GM21526 (cell line): Measurements from ENCODE around the gene GPR33.

Experiments used
- ATAC-seq: cut with Tn5 transposase; IDR thresholded peaks from one replicate; pipeline ENCODE4 v1.9.1; 2021; ENCODE audit warnings: moderate library complexity; ENCODE audit not compliant: unreplicated experiment, low FRiP score

GPR33 gene

GRCh38 chr14:31487886-31488285 is at the start of gene GPR33:
Gene GPR33 (minus strand): TSS chr14:31488039. CDS start chr14:31483965, 4,074 bp downstream.
- no peak for ATAC-seq

DNA sequence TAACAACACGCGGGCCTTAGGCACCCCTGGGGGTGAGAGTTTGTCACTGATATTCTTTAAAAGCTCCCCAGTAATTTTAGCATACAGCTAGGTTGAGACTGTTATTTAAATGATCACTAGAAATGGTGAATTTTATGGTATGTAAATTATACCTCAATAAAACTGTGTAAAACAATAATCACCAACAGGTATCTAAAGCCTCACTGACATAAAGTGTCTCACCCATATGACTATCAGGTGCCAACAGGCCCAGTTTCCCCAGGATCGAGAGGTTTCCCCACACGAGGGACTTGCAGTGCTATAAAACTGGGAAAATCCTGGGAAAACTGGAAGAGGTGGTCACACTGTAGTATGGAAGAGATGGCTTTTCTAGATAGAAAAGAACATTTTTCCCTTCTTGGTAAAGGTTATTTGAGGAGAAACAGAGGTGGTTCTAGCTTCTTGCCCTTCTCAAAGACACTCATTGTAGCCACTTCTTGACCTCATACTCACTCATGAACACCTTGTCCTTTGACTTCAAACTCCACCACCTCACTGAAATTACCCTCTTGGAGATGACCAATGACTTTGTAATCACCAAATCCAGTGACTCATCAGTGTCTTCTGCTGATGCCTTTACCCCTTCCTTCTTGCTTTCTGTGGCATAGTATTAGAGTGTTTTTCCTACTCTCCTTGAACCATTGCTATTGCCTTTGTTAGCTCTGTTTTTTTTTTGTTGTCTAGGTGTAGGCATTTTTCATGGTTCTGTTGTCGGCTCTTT is 48.5 kb upstream of the GPR33 start:
- no peak for ATAC-seq

GRCh38 chr14:31530136-31530535 is 42.3 kb upstream of the GPR33 start:
- no peak for ATAC-seq

DNA sequence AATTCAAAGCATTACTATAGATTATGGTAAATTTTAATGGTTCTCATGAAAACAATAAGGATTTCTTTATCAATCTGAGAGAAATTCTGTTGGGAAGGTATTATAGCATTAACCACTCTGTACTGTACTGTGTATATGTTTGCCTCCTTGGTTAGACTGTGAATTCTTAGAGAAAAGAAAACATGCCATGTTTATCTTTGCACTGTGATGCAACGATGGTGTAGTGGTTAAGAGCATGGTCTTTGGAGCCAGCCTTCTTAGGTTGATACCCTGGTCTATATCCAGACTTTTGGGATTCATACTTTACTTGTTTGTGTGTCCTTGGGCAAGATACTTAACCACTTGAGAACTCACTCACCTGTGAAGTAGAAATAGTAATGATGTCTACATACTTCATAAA is 41.2 kb upstream of the GPR33 start:
- ATAC-seq: no peak

DNA sequence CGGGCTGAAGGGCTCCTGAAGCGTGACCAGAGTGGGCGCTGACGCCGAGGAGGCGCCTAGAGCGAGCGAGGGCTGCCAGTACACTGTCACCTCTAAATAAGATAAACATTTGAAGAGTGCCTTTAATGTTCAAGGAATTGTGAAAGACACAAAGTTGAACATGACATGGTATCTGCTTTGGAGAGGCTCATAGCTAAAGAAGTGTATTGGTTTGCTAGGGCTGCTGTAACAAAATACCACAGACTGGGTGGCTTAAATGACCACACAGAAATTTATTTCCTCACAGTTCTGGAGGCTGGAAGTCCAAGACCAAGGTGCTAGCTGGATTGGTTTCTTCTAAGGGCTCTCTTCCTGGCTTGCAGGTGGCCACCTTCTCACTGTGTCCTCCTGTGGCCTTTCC is 39.7 kb upstream of the GPR33 start:
- ATAC-seq: no peak

- no peak for ATAC-seq
Measured at GRCh38 chr14:31527087-31527486, 39.2 kb upstream of the GPR33 start.

GRCh38 chr14:31510855-31511254 is 23.0 kb upstream of the GPR33 start:
- no peak for ATAC-seq

DNA sequence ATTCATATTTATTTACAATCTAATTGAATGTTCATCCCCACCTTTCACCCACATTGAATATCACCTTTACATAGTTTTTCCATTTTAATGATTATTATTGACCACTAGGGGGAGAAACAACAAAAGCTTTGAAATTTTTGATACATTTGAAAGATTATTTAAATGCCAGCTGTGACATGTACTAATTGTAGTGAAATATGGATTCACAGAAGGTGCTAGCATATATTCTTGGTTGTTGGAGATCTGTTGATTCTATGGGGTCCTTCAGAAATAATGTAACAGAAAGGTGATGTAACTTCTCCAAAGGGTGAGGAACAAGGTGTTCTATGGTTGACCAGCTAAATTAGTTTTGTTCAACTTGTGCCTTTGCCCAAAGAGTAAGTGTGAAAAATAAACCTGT is 22.4 kb upstream of the GPR33 start:
- ATAC-seq: no peak

GRCh38 chr14:31508135-31508534 is 20.3 kb upstream of the GPR33 start:
- ATAC-seq: no peak

- no peak for ATAC-seq
Measured at GRCh38 chr14:31505411-31505810, 17.6 kb upstream of the GPR33 start.

DNA sequence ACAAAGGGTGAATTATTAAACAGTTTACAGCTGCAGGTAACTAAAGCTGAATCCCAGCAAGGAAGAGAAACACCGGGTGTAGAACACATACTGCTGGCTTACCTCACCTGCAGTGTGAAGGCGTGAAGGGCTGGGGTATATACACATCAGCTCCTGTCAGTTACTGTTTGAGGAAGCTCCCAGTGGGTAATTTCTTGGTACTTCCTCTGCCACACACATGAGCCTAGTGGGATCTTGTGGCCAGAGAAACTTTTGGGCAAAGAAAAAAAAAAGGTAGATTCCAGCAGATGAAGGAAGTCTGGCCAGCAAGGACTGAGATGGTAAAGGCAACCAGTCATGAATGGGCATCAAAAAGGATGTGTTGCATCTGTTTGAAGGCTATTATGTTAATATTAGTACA is 14.0 kb upstream of the GPR33 start:
- ATAC-seq: no peak

GRCh38 chr14:31492759-31493498 is 5.1 kb upstream of the GPR33 start:
- no peak for ATAC-seq

GRCh38 chr14:31489691-31490090 is 1.9 kb upstream of the GPR33 start:
- peak; percentile 84 for ATAC-seq

- ATAC-seq: no peak
Measured at GRCh38 chr14:31486764-31487163, 1.1 kb downstream of the GPR33 start.

DNA sequence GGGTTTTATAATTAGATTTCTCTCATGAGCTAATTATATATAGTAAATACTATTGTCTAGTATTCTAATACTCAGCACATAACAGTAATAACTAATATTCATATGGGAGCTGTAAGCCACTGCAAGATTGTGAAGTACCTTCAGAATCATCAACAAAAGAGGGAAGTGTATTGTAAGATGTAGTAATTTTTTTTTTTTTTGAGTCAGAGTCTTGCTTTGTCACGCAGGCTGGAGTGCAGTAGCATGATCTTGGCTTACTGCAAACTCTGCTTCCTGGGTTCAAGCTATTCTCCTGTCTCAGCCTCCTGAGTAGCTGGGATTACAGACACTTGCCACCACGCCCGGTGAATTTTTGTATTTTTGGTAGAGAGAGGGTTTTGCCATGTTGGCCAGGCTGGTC is 3.1 kb downstream of the GPR33 start:
- ATAC-seq: no peak

- no peak for ATAC-seq
Measured at GRCh38 chr14:31480156-31480555, 7.7 kb downstream of the GPR33 start.

DNA sequence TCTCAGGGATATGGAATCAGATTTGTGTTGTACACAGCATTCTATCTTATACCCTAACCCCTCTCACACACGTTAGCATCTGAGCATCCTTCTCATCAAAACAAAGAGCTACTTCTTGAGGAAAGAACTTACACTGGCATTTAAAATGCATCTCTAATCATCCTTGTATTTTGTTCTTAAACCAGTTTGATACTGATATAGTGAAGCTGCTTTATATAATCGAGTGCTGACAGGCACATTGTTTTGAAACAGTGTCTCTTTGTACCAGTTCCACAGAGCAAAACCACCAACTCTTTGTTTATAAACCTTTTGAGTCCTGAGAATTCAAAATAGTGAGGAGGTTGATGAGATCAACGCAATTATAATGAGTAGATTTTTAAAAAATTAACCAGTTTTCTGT is 8.8 kb downstream of the GPR33 start:
- ATAC-seq: no peak

- ATAC-seq: no peak
Measured at GRCh38 chr14:31477248-31477647, 10.6 kb downstream of the GPR33 start.

DNA sequence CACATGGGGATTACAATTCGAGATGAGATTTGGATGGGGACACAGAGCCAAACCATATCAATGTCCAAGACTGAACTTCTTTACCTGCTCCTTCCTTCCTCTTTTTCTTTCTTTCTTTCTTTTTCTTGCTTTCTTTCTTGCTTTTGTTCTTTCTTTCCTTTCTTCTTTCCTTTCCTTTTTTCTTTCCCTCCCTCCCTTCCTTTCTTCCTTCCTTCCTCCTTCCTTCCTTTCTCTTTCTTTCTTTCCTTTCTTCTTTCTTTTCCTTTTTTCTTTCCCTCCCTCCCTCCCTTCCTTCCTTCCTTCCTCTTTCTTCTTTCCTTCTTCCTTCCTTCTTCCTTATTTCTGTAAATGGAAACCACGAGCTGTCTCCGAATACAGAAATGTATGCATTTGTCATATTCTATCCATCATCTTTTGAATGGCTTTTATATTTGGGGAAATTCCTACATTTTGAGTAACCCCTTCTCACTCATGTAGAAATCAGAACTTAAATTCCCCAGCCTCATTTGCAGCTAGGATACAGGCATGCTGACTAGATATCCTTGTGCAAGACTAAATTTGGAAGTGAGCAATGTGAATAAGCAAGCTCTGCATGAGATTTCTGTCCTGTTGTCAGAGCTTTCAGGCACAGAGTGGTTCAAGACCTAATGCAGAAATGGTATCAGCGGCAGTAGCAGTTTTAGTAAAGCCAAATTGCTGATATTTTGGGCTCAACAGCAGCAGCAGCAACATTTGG is 11.5 kb downstream of the GPR33 start:
- ATAC-seq: no peak

GRCh38 chr14:31466554-31466953 is 21.3 kb downstream of the GPR33 start:
- ATAC-seq: no peak

DNA sequence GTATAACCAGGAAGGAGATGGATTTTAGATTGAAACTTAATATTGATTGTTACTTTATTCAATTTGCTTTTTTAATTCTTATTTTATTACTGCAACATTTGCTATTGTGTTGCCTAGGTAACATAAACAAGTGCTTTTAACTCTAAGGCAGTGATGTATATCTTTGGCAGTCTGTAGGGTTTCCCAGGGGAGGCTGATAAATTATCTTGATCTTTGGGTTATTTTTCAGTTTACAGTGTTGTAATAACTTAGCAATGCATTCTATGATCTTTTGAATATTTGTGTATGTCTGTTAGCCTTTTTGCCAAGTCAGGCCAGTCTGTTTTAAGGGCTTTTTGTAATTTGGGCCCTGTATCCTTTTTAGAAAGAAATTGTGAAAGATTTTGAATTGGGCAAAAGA is 22.7 kb downstream of the GPR33 start:
- no peak for ATAC-seq
